ENCODE results near the gene PACSIN2. TPM values are rescaled to one million over a fixed set of nuclear protein-coding genes. Genes with fewer than 3 reads are reported as not detected.

PACSIN2 gene
- total RNA-seq, 1 experiment from 2014 or later: 70.5 TPM

DNA sequence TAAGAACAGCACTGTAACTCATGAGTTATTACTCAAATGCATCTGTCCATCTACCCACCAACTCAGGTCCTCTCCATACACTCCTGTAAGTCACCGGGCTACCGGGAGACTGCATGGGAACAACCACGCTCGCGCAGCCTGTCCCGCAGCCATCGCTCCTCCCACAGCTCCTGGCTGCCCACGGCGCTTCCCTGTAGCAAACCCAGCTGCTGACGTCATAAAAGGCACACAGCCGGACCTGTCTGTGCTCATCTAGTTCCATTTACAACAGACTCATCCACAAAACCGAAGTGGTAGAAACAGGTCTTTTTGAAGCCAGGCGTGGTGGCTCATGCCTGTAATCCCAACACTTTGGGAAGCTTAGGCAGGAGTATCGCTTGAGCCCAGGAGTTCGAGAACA, 23.4 kb upstream of the PACSIN2 start:
- H3K4me3 Mint-ChIP-seq: no peak overlapping the region
- CTCF ChIA-PET: no interaction called here

DNA sequence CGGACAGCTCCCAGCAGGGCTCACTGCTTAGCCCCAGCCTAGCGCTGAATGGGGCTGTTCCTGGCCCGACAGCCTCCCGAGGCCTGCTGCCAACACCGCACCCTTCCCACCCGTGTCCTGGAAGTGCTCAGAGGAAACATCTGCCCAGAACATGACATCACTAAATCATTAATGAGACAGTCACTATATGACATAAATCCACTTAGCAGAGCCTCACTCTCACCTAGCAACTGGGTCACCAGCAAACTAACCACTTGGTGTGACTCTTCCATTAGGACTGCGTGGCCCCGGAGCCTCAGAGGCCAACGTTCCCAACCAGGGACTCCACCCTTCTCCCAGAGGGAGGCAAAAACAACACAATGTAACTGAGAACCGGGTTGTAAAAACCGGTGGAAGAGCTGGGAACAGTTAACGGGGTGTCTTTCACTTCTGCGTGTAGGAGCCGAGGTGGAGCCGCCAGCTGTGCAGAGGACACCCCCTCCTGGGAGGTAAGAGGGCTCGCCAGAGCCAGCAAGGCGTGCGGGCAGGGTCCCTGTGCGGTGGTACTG, 21.4 kb upstream of the PACSIN2 start:
- ChIA-PET POLR2A (no interaction called here), CTCF (no interaction called here)
- Mint-ChIP-seq H3K27me3 (ENCODE audit: low read depth) (no peaks in the 10 kb centered on the region), H3K4me1 (peaks cover 2% of the 10 kb centered on the region; the same call in 1 of the 2 replicates), H3K4me3 (no peak overlapping the region), H3K36me3 (no peaks in the 10 kb centered on the region), H3K27ac (no peak overlapping the region), H3K9me3 (no peaks in the 10 kb centered on the region)
- TF ChIP-seq, protein P1, sequence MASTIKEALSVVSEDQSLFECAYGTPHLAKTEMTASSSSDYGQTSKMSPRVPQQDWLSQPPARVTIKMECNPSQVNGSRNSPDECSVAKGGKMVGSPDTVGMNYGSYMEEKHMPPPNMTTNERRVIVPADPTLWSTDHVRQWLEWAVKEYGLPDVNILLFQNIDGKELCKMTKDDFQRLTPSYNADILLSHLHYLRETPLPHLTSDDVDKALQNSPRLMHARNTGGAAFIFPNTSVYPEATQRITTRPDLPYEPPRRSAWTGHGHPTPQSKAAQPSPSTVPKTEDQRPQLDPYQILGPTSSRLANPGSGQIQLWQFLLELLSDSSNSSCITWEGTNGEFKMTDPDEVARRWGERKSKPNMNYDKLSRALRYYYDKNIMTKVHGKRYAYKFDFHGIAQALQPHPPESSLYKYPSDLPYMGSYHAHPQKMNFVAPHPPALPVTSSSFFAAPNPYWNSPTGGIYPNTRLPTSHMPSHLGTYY (CRISPR knock-in tag; IDR thresholded peaks at IDR 0.05): no peak
- no peak for TF ChIP-seq ZNF423 (CRISPR knock-in tag; IDR thresholded peaks at IDR 0.05)
- TF ChIP-seq, protein P2, sequence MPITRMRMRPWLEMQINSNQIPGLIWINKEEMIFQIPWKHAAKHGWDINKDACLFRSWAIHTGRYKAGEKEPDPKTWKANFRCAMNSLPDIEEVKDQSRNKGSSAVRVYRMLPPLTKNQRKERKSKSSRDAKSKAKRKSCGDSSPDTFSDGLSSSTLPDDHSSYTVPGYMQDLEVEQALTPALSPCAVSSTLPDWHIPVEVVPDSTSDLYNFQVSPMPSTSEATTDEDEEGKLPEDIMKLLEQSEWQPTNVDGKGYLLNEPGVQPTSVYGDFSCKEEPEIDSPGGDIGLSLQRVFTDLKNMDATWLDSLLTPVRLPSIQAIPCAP (CRISPR knock-in tag; IDR thresholded peaks at IDR 0.05): no peak
- no peak for TF ChIP-seq FOXK1 (CRISPR knock-in tag; IDR thresholded peaks at IDR 0.05)
- TF ChIP-seq, protein P3, sequence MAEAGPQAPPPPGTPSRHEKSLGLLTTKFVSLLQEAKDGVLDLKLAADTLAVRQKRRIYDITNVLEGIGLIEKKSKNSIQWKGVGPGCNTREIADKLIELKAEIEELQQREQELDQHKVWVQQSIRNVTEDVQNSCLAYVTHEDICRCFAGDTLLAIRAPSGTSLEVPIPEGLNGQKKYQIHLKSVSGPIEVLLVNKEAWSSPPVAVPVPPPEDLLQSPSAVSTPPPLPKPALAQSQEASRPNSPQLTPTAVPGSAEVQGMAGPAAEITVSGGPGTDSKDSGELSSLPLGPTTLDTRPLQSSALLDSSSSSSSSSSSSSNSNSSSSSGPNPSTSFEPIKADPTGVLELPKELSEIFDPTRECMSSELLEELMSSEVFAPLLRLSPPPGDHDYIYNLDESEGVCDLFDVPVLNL (CRISPR knock-in tag; IDR thresholded peaks at IDR 0.05; ENCODE audit: borderline replicate concordance, low read depth): no peak
- DNase-seq (ENCODE audit: low spot score): no peak
- ATAC-seq: no peak

More for the DNA sequence above, 23.4 kb upstream of the PACSIN2 start:
- Mint-ChIP-seq H3K27ac (peak overlapping the region; percentile 84; the same call in 1 of the 2 replicates), H3K36me3 (no peaks in the 10 kb centered on the region), H3K27me3 (ENCODE audit: low read depth) (no peaks in the 10 kb centered on the region), H3K9me3 (no peaks in the 10 kb centered on the region), H3K4me1 (peaks cover 6% of the 10 kb centered on the region; the same call in 1 of the 2 replicates)
- TF ChIP-seq MXD4 (CRISPR knock-in tag; IDR thresholded peaks at IDR 0.05; ENCODE audit: borderline replicate concordance) (no peak), ZNF219 (CRISPR knock-in tag; IDR thresholded peaks at IDR 0.05; ENCODE audit: borderline replicate concordance) (no peak), CREM (CRISPR knock-in tag; IDR thresholded peaks at IDR 0.05) (no peak), GTF2I (CRISPR knock-in tag; conservative IDR thresholded peaks at IDR 0.05) (no peak)
- TF ChIP-seq, protein P4, sequence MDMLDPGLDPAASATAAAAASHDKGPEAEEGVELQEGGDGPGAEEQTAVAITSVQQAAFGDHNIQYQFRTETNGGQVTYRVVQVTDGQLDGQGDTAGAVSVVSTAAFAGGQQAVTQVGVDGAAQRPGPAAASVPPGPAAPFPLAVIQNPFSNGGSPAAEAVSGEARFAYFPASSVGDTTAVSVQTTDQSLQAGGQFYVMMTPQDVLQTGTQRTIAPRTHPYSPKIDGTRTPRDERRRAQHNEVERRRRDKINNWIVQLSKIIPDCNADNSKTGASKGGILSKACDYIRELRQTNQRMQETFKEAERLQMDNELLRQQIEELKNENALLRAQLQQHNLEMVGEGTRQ (CRISPR knock-in tag; IDR thresholded peaks at IDR 0.05): no peak
- TF ChIP-seq, protein P5, sequence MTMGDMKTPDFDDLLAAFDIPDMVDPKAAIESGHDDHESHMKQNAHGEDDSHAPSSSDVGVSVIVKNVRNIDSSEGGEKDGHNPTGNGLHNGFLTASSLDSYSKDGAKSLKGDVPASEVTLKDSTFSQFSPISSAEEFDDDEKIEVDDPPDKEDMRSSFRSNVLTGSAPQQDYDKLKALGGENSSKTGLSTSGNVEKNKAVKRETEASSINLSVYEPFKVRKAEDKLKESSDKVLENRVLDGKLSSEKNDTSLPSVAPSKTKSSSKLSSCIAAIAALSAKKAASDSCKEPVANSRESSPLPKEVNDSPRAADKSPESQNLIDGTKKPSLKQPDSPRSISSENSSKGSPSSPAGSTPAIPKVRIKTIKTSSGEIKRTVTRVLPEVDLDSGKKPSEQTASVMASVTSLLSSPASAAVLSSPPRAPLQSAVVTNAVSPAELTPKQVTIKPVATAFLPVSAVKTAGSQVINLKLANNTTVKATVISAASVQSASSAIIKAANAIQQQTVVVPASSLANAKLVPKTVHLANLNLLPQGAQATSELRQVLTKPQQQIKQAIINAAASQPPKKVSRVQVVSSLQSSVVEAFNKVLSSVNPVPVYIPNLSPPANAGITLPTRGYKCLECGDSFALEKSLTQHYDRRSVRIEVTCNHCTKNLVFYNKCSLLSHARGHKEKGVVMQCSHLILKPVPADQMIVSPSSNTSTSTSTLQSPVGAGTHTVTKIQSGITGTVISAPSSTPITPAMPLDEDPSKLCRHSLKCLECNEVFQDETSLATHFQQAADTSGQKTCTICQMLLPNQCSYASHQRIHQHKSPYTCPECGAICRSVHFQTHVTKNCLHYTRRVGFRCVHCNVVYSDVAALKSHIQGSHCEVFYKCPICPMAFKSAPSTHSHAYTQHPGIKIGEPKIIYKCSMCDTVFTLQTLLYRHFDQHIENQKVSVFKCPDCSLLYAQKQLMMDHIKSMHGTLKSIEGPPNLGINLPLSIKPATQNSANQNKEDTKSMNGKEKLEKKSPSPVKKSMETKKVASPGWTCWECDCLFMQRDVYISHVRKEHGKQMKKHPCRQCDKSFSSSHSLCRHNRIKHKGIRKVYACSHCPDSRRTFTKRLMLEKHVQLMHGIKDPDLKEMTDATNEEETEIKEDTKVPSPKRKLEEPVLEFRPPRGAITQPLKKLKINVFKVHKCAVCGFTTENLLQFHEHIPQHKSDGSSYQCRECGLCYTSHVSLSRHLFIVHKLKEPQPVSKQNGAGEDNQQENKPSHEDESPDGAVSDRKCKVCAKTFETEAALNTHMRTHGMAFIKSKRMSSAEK (CRISPR knock-in tag; IDR thresholded peaks at IDR 0.05; ENCODE audit: borderline replicate concordance): no peak
- TF ChIP-seq, protein P6, sequence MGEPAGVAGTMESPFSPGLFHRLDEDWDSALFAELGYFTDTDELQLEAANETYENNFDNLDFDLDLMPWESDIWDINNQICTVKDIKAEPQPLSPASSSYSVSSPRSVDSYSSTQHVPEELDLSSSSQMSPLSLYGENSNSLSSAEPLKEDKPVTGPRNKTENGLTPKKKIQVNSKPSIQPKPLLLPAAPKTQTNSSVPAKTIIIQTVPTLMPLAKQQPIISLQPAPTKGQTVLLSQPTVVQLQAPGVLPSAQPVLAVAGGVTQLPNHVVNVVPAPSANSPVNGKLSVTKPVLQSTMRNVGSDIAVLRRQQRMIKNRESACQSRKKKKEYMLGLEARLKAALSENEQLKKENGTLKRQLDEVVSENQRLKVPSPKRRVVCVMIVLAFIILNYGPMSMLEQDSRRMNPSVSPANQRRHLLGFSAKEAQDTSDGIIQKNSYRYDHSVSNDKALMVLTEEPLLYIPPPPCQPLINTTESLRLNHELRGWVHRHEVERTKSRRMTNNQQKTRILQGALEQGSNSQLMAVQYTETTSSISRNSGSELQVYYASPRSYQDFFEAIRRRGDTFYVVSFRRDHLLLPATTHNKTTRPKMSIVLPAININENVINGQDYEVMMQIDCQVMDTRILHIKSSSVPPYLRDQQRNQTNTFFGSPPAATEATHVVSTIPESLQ (CRISPR knock-in tag; IDR thresholded peaks at IDR 0.05): no peak
- TF ChIP-seq, protein P7, sequence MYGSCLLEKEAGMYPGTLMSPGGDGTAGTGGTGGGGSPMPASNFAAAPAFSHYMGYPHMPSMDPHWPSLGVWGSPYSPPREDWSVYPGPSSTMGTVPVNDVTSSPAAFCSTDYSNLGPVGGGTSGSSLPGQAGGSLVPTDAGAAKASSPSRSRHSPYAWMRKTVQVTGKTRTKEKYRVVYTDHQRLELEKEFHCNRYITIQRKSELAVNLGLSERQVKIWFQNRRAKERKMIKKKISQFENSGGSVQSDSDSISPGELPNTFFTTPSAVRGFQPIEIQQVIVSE (CRISPR knock-in tag; IDR thresholded peaks at IDR 0.05; ENCODE audit: borderline replicate concordance): no peak
- TF ChIP-seq, protein P8, sequence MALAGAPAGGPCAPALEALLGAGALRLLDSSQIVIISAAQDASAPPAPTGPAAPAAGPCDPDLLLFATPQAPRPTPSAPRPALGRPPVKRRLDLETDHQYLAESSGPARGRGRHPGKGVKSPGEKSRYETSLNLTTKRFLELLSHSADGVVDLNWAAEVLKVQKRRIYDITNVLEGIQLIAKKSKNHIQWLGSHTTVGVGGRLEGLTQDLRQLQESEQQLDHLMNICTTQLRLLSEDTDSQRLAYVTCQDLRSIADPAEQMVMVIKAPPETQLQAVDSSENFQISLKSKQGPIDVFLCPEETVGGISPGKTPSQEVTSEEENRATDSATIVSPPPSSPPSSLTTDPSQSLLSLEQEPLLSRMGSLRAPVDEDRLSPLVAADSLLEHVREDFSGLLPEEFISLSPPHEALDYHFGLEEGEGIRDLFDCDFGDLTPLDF (CRISPR knock-in tag; IDR thresholded peaks at IDR 0.05): no peak
- DNase-seq (ENCODE audit: low spot score): no peak
- POLR2A ChIA-PET: no interaction called here
- no peak for ATAC-seq
